ENCODE results near the gene LTBP2. TPM values are rescaled to one million over a fixed set of nuclear protein-coding genes. Genes with fewer than 3 reads are reported as not detected.

LTBP2 gene
- total and polyA plus RNA-seq, 5 donors from 2014 or later: 0.02 to 0.54 (median 0.17) TPM

GRCh38 chr14:74653386-74654138 lies 41.5 kb upstream of the LTBP2 start:
- H3K27ac ChIP-seq (ENCODE audit: insufficient read depth, low read length, poor library complexity, severe bottlenecking): no peak overlapping the region
- H3K4me3 ChIP-seq (ENCODE audit: low read depth, low read length): no peak overlapping the region
- Mint-ChIP-seq H3K4me3 (no peak overlapping the region), H3K4me1 (peaks cover 5 to 11% (median 8%) of the 10 kb centered on the region in 4 donors), H3K9me3 (no peaks in the 10 kb centered on the region), H3K27me3 (no peaks in the 10 kb centered on the region), H3K36me3 (peaks cover 8% of the 10 kb centered on the region), H3K27ac (peak overlapping the region in 1 of 3 donors; percentile 54)
- H3K9me3 ChIP-seq (ENCODE audit: control insufficient read depth in 2 of 2, low read length in 2 of 2): no peaks in the 10 kb centered on the region
- ATAC-seq (ENCODE audit: low read depth in 2 of 2) (no peak), DNase-seq (no peak)
- H3K36me3 ChIP-seq (ENCODE audit: control insufficient read depth, insufficient read depth, low read length): peaks cover 20% of the 10 kb centered on the region
- H3K27me3 ChIP-seq (ENCODE audit: control insufficient read depth, insufficient read depth, low read length): no peaks in the 10 kb centered on the region
- H3K4me1 ChIP-seq (ENCODE audit: control insufficient read depth, insufficient read depth, low read length, poor library complexity, severe bottlenecking): no peaks in the 10 kb centered on the region

GRCh38 chr14:74652541-74652940 lies 40.5 kb upstream of the LTBP2 start:
- H3K27me3 Mint-ChIP-seq: no peaks in the 10 kb centered on the region
- Histone ChIP-seq H3K27me3 (ENCODE audit: control insufficient read depth, insufficient read depth, low read length) (no peaks in the 10 kb centered on the region), H3K4me3 (ENCODE audit: low read depth, low read length) (no peak overlapping the region), H3K4me1 (ENCODE audit: control insufficient read depth, insufficient read depth, low read length, poor library complexity, severe bottlenecking) (no peaks in the 10 kb centered on the region), H3K27ac (ENCODE audit: insufficient read depth, low read length, poor library complexity, severe bottlenecking) (no peak overlapping the region), H3K36me3 (ENCODE audit: control insufficient read depth, insufficient read depth, low read length) (peaks cover 20% of the 10 kb centered on the region), H3K9me3 (ENCODE audit: control insufficient read depth in 2 of 2, low read length in 2 of 2) (no peaks in the 10 kb centered on the region)
- DNase-seq (no peak), ATAC-seq (ENCODE audit: low read depth in 2 of 2) (no peak)
- peaks cover 5 to 11% (median 8%) of the 10 kb centered on the region in 4 donors for H3K4me1 Mint-ChIP-seq
- H3K36me3 Mint-ChIP-seq: peaks cover 8% of the 10 kb centered on the region
- no peaks in the 10 kb centered on the region for H3K9me3 Mint-ChIP-seq
- H3K4me3 Mint-ChIP-seq: no peak overlapping the region
- H3K27ac Mint-ChIP-seq: peak overlapping the region in 2 of 3 donors; percentile 42 to 54

- Mint-ChIP-seq H3K27ac (peak overlapping the region in 2 of 3 donors; percentile 81 to 86), H3K9me3 (no peaks in the 10 kb centered on the region), H3K4me3 (no peak overlapping the region), H3K4me1 (peaks cover 5 to 11% (median 8%) of the 10 kb centered on the region in 4 donors), H3K36me3 (peaks cover under 1% of the 10 kb centered on the region), H3K27me3 (peaks cover under 1% of the 10 kb centered on the region)
- ATAC-seq (ENCODE audit: low read depth in 2 of 2): no peak
- no peaks in the 10 kb centered on the region for H3K9me3 ChIP-seq (ENCODE audit: control insufficient read depth in 2 of 2, low read length in 2 of 2)
- peaks cover 12% of the 10 kb centered on the region for H3K36me3 ChIP-seq (ENCODE audit: control insufficient read depth, insufficient read depth, low read length)
- peak in 1 of 3 donors; percentile 20 for DNase-seq
- no peak overlapping the region for H3K4me3 ChIP-seq (ENCODE audit: low read depth, low read length)
- H3K27ac ChIP-seq (ENCODE audit: insufficient read depth, low read length, poor library complexity, severe bottlenecking): no peak overlapping the region
- no peaks in the 10 kb centered on the region for H3K4me1 ChIP-seq (ENCODE audit: control insufficient read depth, insufficient read depth, low read length, poor library complexity, severe bottlenecking)
- no peaks in the 10 kb centered on the region for H3K27me3 ChIP-seq (ENCODE audit: control insufficient read depth, insufficient read depth, low read length)
Measured at GRCh38 chr14:74650927-74651686, 39.1 kb upstream of the LTBP2 start.

GRCh38 chr14:74649673-74650072 lies 37.6 kb upstream of the LTBP2 start:
- peaks cover 2 to 11% (median 7%) of the 10 kb centered on the region in 4 donors for H3K4me1 Mint-ChIP-seq
- no peak for DNase-seq
- Histone ChIP-seq H3K27me3 (ENCODE audit: control insufficient read depth, insufficient read depth, low read length) (no peaks in the 10 kb centered on the region), H3K4me1 (ENCODE audit: control insufficient read depth, insufficient read depth, low read length, poor library complexity, severe bottlenecking) (no peaks in the 10 kb centered on the region), H3K36me3 (ENCODE audit: control insufficient read depth, insufficient read depth, low read length) (peaks cover 3% of the 10 kb centered on the region), H3K4me3 (ENCODE audit: low read depth, low read length) (no peak overlapping the region), H3K27ac (ENCODE audit: insufficient read depth, low read length, poor library complexity, severe bottlenecking) (no peak overlapping the region), H3K9me3 (ENCODE audit: control insufficient read depth in 2 of 2, low read length in 2 of 2) (no peaks in the 10 kb centered on the region)
- peak overlapping the region in 2 of 3 donors; percentile 49 to 55 for H3K27ac Mint-ChIP-seq
- no peak overlapping the region for H3K4me3 Mint-ChIP-seq
- H3K27me3 Mint-ChIP-seq: peaks cover 5% of the 10 kb centered on the region
- H3K9me3 Mint-ChIP-seq: no peaks in the 10 kb centered on the region
- ATAC-seq (ENCODE audit: low read depth in 2 of 2): no peak
- H3K36me3 Mint-ChIP-seq: no peaks in the 10 kb centered on the region

GRCh38 chr14:74649167-74649566 lies 37.1 kb upstream of the LTBP2 start:
- Histone ChIP-seq H3K27ac (ENCODE audit: insufficient read depth, low read length, poor library complexity, severe bottlenecking) (no peak overlapping the region), H3K4me3 (ENCODE audit: low read depth, low read length) (no peak overlapping the region), H3K9me3 (ENCODE audit: control insufficient read depth in 2 of 2, low read length in 2 of 2) (no peaks in the 10 kb centered on the region), H3K27me3 (ENCODE audit: control insufficient read depth, insufficient read depth, low read length) (peaks cover 2% of the 10 kb centered on the region), H3K4me1 (ENCODE audit: control insufficient read depth, insufficient read depth, low read length, poor library complexity, severe bottlenecking) (no peaks in the 10 kb centered on the region), H3K36me3 (ENCODE audit: control insufficient read depth, insufficient read depth, low read length) (peaks cover 3% of the 10 kb centered on the region)
- DNase-seq (no peak), ATAC-seq (ENCODE audit: low read depth in 2 of 2) (no peak)
- peaks cover 2 to 11% (median 7%) of the 10 kb centered on the region in 4 donors for H3K4me1 Mint-ChIP-seq
- no peaks in the 10 kb centered on the region for H3K9me3 Mint-ChIP-seq
- no peaks in the 10 kb centered on the region for H3K36me3 Mint-ChIP-seq
- H3K4me3 Mint-ChIP-seq: no peak overlapping the region
- H3K27me3 Mint-ChIP-seq: peaks cover 5% of the 10 kb centered on the region
- peak overlapping the region in 1 of 3 donors; percentile 49 for H3K27ac Mint-ChIP-seq

- H3K4me3 ChIP-seq (ENCODE audit: low read depth, low read length): no peak overlapping the region
- no peaks in the 10 kb centered on the region for H3K9me3 Mint-ChIP-seq
- peaks cover 2 to 9% (median 7%) of the 10 kb centered on the region in 4 donors for H3K4me1 Mint-ChIP-seq
- H3K4me3 Mint-ChIP-seq: no peak overlapping the region
- H3K27me3 ChIP-seq (ENCODE audit: control insufficient read depth, insufficient read depth, low read length): peaks cover 2% of the 10 kb centered on the region
- ATAC-seq (ENCODE audit: low read depth in 2 of 2) (no peak), DNase-seq (no peak)
- no peaks in the 10 kb centered on the region for H3K4me1 ChIP-seq (ENCODE audit: control insufficient read depth, insufficient read depth, low read length, poor library complexity, severe bottlenecking)
- no peak overlapping the region for H3K27ac ChIP-seq (ENCODE audit: insufficient read depth, low read length, poor library complexity, severe bottlenecking)
- peaks cover 5% of the 10 kb centered on the region for H3K27me3 Mint-ChIP-seq
- H3K36me3 ChIP-seq (ENCODE audit: control insufficient read depth, insufficient read depth, low read length): peaks cover 3% of the 10 kb centered on the region
- peak overlapping the region in 2 of 3 donors; percentile 49 to 67 for H3K27ac Mint-ChIP-seq
- no peaks in the 10 kb centered on the region for H3K36me3 Mint-ChIP-seq
- no peaks in the 10 kb centered on the region for H3K9me3 ChIP-seq (ENCODE audit: control insufficient read depth in 2 of 2, low read length in 2 of 2)
Measured at GRCh38 chr14:74648601-74649000, 36.6 kb upstream of the LTBP2 start.

GRCh38 chr14:74647678-74648461 lies 35.8 kb upstream of the LTBP2 start:
- no peak overlapping the region for H3K4me3 Mint-ChIP-seq

More at GRCh38 chr14:74647678-74648461, 35.8 kb upstream of the LTBP2 start:
- Mint-ChIP-seq H3K9me3 (no peaks in the 10 kb centered on the region), H3K27me3 (peaks cover 5% of the 10 kb centered on the region), H3K36me3 (no peaks in the 10 kb centered on the region), H3K4me1 (peaks cover 2 to 9% (median 7%) of the 10 kb centered on the region in 4 donors), H3K27ac (peak overlapping the region in 1 of 3 donors; percentile 63)
- Histone ChIP-seq H3K4me1 (ENCODE audit: control insufficient read depth, insufficient read depth, low read length, poor library complexity, severe bottlenecking) (no peaks in the 10 kb centered on the region), H3K9me3 (ENCODE audit: control insufficient read depth in 2 of 2, low read length in 2 of 2) (no peaks in the 10 kb centered on the region), H3K36me3 (ENCODE audit: control insufficient read depth, insufficient read depth, low read length) (peaks cover 2% of the 10 kb centered on the region), H3K27me3 (ENCODE audit: control insufficient read depth, insufficient read depth, low read length) (peaks cover 2% of the 10 kb centered on the region), H3K4me3 (ENCODE audit: low read depth, low read length) (no peak overlapping the region), H3K27ac (ENCODE audit: insufficient read depth, low read length, poor library complexity, severe bottlenecking) (no peak overlapping the region)
- no peak for DNase-seq
- no peak for ATAC-seq (ENCODE audit: low read depth in 2 of 2)
